Neural cell (in vitro differentiated cells): Measurements from ENCODE around the gene THOC2. TPM values are rescaled to one million over a fixed set of nuclear protein-coding genes. Genes with fewer than 3 reads are reported as not detected.

Experiments used
- H2AFZ ChIP-seq: fragments of 200-600, 300-800 bp; sonication (generic), shearing (Covaris generic); 2 replicates; pipeline ENCODE4 v1.6.0; 2014; ENCODE audit warnings: low read depth, mild to moderate bottlenecking, antibody characterized with exemption, low read length, moderate library complexity
- H3F3A ChIP-seq: fragments of 200-600 bp; shearing (Covaris generic); 2 replicates; pipeline ENCODE4 v1.6.1; 2016; ENCODE audit warnings: mild to moderate bottlenecking, moderate library complexity, mixed read lengths, antibody characterized with exemption, low read length; ENCODE audit not compliant: insufficient read depth, poor library complexity, severe bottlenecking
- H3K27ac ChIP-seq: fragments of 200-600, 300-800 bp; sonication (generic), shearing (Covaris generic); 2 replicates; pipeline ENCODE4 v1.5.1; 2014; ENCODE audit warnings: mild to moderate bottlenecking, low read length, moderate library complexity
- H3K27me3 ChIP-seq: fragments of 300-800, 200-600 bp; sonication (generic), shearing (Covaris generic); 2 replicates; pipeline ENCODE4 v1.6.0; 2014; ENCODE audit warnings: mild to moderate bottlenecking, low read depth, low read length, moderate library complexity; ENCODE audit not compliant: insufficient read depth
- H3K36me3 ChIP-seq: fragments of 300-800, 200-600 bp; sonication (generic), shearing (Covaris generic); 2 replicates; pipeline ENCODE4 v1.5.1; 2014; ENCODE audit warnings: mild to moderate bottlenecking, antibody characterized with exemption, low read length, moderate library complexity; ENCODE audit not compliant: insufficient read depth
- H3K4me2 ChIP-seq: fragments of 300-800, 200-600 bp; sonication (generic), shearing (Covaris generic); 2 replicates; pipeline ENCODE4 v1.6.0; 2014; ENCODE audit warnings: mild to moderate bottlenecking, low read length
- H3K4me3 ChIP-seq: fragments of 300-800, 200-600 bp; sonication (generic), shearing (Covaris generic); 2 replicates; pipeline ENCODE4 v1.5.1; 2014; ENCODE audit warnings: mild to moderate bottlenecking, low read length, moderate library complexity
- H3K79me2 ChIP-seq: fragments of 200-600 bp; shearing (Covaris generic); replicated peaks from 2 replicates; pipeline ENCODE4 v1.6.0; 2014; ENCODE audit warnings: mild to moderate bottlenecking, low read length, moderate library complexity; ENCODE audit not compliant: insufficient read depth
- H3K9ac ChIP-seq: fragments of 300-800, 200-600 bp; sonication (generic), shearing (Covaris generic); 2 replicates; pipeline ENCODE4 v1.6.1; 2016; ENCODE audit warnings: mild to moderate bottlenecking, low read length, mixed read lengths
- H3K9me2 ChIP-seq: fragments of 200-600 bp; shearing (Covaris generic); 2 replicates; pipeline ENCODE4 v1.6.1; 2016; ENCODE audit warnings: mild to moderate bottlenecking, low read length, mixed read lengths; ENCODE audit not compliant: insufficient read depth
- H3K9me3 ChIP-seq: fragments of 200-600, 300-800 bp; sonication (generic), shearing (Covaris generic); 2 replicates; pipeline ENCODE4 v1.6.1; 2016; ENCODE audit warnings: mild to moderate bottlenecking, mixed run types, low read length, moderate library complexity, mixed read lengths
- H4K20me1 ChIP-seq: fragments of 200-600 bp; shearing (Covaris generic); 2 replicates; pipeline ENCODE4 v1.6.1; 2016; ENCODE audit warnings: mild to moderate bottlenecking, mixed run types; ENCODE audit not compliant: insufficient read depth
- CTCF ChIP-seq: fragments of 450-650 bp; IDR thresholded peaks from 2 replicates; pipeline ENCODE4 v1.5.1; 2014; ENCODE audit warnings: antibody characterized with exemption, mild to moderate bottlenecking, moderate library complexity; ENCODE audit not compliant: poor library complexity, severe bottlenecking
- EP300 ChIP-seq: fragments of 450-650 bp; conservative IDR thresholded peaks from 2 replicates; pipeline ENCODE4 v1.6.1; 2014; ENCODE audit warnings: antibody characterized with exemption, mild to moderate bottlenecking, moderate library complexity; ENCODE audit not compliant: poor library complexity, severe bottlenecking
- EZH2 ChIP-seq: fragments of 200-600, 300-800 bp; shearing (Covaris generic), sonication (generic); IDR thresholded peaks from 2 replicates; pipeline ENCODE4 v1.6.1; 2014; ENCODE audit warnings: antibody characterized with exemption, low read length, borderline replicate concordance, mild to moderate bottlenecking; ENCODE audit not compliant: insufficient read depth, poor library complexity, severe bottlenecking
- MXI1 ChIP-seq: fragments of 450-650 bp; conservative IDR thresholded peaks from 2 replicates; pipeline ENCODE4 v1.6.1; 2014; ENCODE audit warnings: antibody characterized with exemption, mild to moderate bottlenecking; ENCODE audit not compliant: poor library complexity, severe bottlenecking
- POLR2AphosphoS5 ChIP-seq: IDR thresholded peaks from 2 replicates; pipeline ENCODE4 v1.6.1; 2012
- RAD21 ChIP-seq: fragments of 450-650 bp; conservative IDR thresholded peaks from 2 replicates; pipeline ENCODE4 v1.6.1; 2014; ENCODE audit warnings: antibody characterized with exemption, mild to moderate bottlenecking, moderate library complexity
- SMC3 ChIP-seq: fragments of 450-650 bp; conservative IDR thresholded peaks from 2 replicates; pipeline ENCODE4 v1.6.1; 2014; ENCODE audit warnings: antibody characterized with exemption, mild to moderate bottlenecking, moderate library complexity; ENCODE audit not compliant: poor library complexity
- TAF1 ChIP-seq: IDR thresholded peaks from 2 replicates; pipeline ENCODE4 v1.6.1; 2012; ENCODE audit warnings: low read depth
- polyA plus RNA-seq: library from polyadenylated mRNA; depleted of rRNA; stranded (reverse); fragments of >200 nt; gene quantifications from 2 replicates; pipeline ENCODE4 v1.2.3, GENCODE V29; 2014
- TF ChIP-seq, protein P1 (sequence below): IDR thresholded peaks from 2 replicates; pipeline ENCODE4 v1.6.1; 2012; ENCODE audit warnings: borderline replicate concordance

The THOC2 gene
- polyA plus RNA-seq, 1 donor from 2014 or later, result 95.4 TPM

DNA sequence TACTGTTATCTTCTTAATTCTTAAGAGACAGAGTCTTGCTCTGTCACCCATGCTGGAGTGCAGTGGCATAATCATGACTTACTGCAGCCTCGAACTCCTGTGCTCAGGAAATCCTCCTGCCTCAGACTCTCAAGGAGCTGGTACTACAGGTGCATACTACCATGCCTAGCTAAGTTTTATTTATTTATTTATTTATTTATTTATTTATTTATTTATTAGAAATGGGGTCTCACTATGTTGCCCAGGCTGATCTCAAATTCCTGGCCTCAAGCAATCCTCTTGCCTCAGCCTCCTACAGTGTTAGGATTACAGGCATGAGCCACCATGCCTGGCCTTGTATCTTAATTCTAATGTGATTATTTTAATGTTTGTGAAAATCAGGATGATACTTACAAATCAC is 125.6 kb downstream of the THOC2 start:
- H3K27ac ChIP-seq, result no peak overlapping the region
- H3K9me3 ChIP-seq, result no peaks in the 10 kb centered on the region
- no peaks in the 10 kb centered on the region for H3F3A ChIP-seq
- H3K4me2 ChIP-seq, result no peak overlapping the region
- H3K4me3 ChIP-seq, result no peak overlapping the region
- no peaks in the 10 kb centered on the region for H3K27me3 ChIP-seq
- no peaks in the 10 kb centered on the region for H4K20me1 ChIP-seq
- no peak overlapping the region for H2AFZ ChIP-seq
- H3K9me2 ChIP-seq, result no peaks in the 10 kb centered on the region
- no peaks in the 10 kb centered on the region for H3K79me2 ChIP-seq
- no peak overlapping the region for H3K9ac ChIP-seq
- no peaks in the 10 kb centered on the region for H3K36me3 ChIP-seq
- TF ChIP-seq RAD21 (no peak), EZH2 (no peak), CTCF (no peak), MXI1 (no peak), POLR2AphosphoS5 (no peak), EP300 (no peak), SMC3 (no peak), TAF1 (no peak)
- TF ChIP-seq, protein P1, sequence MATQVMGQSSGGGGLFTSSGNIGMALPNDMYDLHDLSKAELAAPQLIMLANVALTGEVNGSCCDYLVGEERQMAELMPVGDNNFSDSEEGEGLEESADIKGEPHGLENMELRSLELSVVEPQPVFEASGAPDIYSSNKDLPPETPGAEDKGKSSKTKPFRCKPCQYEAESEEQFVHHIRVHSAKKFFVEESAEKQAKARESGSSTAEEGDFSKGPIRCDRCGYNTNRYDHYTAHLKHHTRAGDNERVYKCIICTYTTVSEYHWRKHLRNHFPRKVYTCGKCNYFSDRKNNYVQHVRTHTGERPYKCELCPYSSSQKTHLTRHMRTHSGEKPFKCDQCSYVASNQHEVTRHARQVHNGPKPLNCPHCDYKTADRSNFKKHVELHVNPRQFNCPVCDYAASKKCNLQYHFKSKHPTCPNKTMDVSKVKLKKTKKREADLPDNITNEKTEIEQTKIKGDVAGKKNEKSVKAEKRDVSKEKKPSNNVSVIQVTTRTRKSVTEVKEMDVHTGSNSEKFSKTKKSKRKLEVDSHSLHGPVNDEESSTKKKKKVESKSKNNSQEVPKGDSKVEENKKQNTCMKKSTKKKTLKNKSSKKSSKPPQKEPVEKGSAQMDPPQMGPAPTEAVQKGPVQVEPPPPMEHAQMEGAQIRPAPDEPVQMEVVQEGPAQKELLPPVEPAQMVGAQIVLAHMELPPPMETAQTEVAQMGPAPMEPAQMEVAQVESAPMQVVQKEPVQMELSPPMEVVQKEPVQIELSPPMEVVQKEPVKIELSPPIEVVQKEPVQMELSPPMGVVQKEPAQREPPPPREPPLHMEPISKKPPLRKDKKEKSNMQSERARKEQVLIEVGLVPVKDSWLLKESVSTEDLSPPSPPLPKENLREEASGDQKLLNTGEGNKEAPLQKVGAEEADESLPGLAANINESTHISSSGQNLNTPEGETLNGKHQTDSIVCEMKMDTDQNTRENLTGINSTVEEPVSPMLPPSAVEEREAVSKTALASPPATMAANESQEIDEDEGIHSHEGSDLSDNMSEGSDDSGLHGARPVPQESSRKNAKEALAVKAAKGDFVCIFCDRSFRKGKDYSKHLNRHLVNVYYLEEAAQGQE, result no peak

GRCh38 chrX:123603491-123603890 is 129.4 kb downstream of the THOC2 start:
- no peaks in the 10 kb centered on the region for H4K20me1 ChIP-seq

More at GRCh38 chrX:123603491-123603890, 129.4 kb downstream of the THOC2 start:
- Histone ChIP-seq H3K9me3 (no peaks in the 10 kb centered on the region), H3K36me3 (no peaks in the 10 kb centered on the region), H3K4me2 (no peak overlapping the region), H3K9me2 (no peaks in the 10 kb centered on the region), H3K4me3 (no peak overlapping the region), H3K79me2 (no peaks in the 10 kb centered on the region), H3K27ac (no peak overlapping the region), H2AFZ (no peak overlapping the region), H3K9ac (no peak overlapping the region), H3F3A (no peaks in the 10 kb centered on the region), H3K27me3 (no peaks in the 10 kb centered on the region)
- TF ChIP-seq MXI1 (no peak), SMC3 (no peak), EP300 (no peak), EZH2 (no peak), RAD21 (no peak), POLR2AphosphoS5 (no peak), CTCF (no peak), TAF1 (no peak)
- TF ChIP-seq, protein P1, result no peak
